GM18868 (cell line): ENCODE measurements around the gene CHKB.

Experiments
- ATAC-seq: cut with Tn5 transposase; IDR thresholded peaks from one replicate; pipeline ENCODE4 v1.9.1; 2021; ENCODE audit warnings: mild to moderate bottlenecking, moderate library complexity; ENCODE audit not compliant: unreplicated experiment

Gene CHKB

GRCh38 chr22:50531962-50532674 lies 50.5 kb downstream of the CHKB start:
- ATAC-seq: no peak

- no peak for ATAC-seq
Measured at GRCh38 chr22:50531546-50531961, 51.1 kb downstream of the CHKB start.

DNA sequence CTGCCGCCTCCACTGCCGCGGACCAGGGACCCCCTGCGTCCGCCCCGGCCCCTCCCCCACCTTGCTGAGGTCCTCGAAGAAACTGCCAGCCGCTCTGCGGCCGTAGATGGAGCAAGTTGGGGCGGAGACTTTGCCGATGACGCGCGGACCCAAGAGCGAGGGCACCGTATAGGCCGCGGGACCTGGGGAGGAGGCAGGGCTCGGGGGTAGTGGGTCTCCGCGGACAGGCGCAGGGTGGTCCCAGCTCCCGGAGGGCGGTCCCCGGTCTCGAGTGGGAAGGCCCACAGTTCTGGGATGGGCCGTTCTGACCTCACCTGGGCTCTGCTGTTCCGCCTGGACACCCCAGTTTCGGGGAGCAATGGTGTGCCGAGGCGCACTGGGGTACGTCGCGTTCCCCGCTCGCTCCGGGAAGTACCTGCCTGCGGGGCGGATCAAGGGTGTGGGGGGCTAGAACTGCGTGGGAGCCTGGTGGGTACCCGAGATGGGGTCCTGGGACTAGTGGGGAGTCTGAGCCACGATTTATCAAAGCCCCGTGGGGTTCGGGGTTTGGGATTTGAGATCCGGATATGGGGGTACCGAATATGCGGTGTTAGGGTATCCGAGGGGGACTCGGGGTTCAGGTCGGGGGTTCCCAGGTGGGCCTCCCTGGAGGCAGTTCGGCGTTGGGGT lies 51.6 kb downstream of the CHKB start:
- ATAC-seq: no peak

DNA sequence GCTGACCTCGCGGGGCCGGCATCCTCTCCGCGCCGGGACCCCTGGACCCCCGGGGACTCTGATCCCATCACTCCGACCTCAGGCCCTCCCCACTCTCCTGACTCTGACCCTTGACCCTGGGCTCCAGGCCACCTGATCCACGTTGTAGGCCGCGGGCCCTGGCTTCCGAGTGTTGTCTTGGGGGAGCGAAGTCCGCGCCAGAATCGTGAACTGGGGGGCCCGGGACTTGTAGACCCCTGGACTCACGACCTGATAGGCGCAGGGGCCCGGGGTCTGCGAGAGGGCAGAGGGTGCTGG lies 52.1 kb downstream of the CHKB start:
- no peak for ATAC-seq

DNA sequence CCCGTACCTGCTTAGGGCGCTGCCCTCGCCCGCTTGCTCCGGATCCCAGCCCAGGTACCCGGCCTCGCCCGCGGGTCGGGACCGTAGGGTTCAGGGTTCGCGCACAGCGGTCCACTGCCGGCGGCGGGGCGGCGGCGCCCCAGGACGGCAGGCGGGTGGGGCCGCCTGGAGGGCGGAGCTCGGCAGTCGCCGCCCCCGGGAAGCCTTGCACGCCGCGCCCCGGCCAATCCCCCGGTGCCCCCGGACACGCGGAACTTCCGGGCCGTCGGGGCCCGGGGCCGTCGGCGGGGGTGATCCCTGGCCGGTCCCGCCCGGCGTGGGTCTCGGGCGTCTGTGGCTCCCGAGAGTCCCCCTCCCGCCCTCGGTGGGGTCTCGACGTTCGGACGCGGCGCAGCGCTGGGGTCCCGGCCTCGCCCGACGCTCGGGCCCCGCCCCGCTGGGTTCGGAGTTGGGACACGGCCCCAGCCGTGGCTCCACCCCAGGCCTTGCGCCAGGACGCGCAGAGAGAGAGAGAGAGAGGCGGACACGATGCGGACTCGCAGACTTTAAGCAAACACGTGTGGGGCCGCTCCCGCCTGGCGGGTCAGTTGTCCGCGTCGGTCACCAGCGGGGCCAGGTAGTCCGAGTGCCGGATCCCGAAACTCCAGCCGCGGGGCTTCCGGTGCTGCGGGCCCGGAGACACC lies 52.6 kb downstream of the CHKB start, which contains the start of gene TYMP:
Gene TYMP (minus strand): TSS at position 116 of the 683 bp plus-strand sequence. CDS start 303 bp downstream, outside the sequence.
- ATAC-seq: peak; percentile 20

GRCh38 chr22:50529416-50529896 lies 53.2 kb downstream of the CHKB start:
- no peak for ATAC-seq
